Ovary (tissue), 9 donors: Measurements from ENCODE around the gene LAP3. TPM values are rescaled to one million over a fixed set of nuclear protein-coding genes. Genes with fewer than 3 reads are reported as not detected.
A peak's percentile ranks its signal among the peaks of the same experiment; 100 is the strongest.

ENCODE experiments used
- DNase-seq, 5 donors: peaks; one replicate each; pipeline ENCODE4 v3.0.0-alpha.2; 2019 to 2020
- H3K27ac ChIP-seq, 2 donors: fragments of 200-600 bp; one replicate each; pipeline versions ENCODE4 v1.5.1 to v1.8.0; 2019 to 2022
- H3K27me3 ChIP-seq: fragments of 200-600 bp; one replicate; pipeline ENCODE4 v1.8.0; 2022
- H3K36me3 ChIP-seq: fragments of 200-600 bp; sonication (generic); one replicate; pipeline ENCODE4 v1.5.1; 2019
- H3K4me1 ChIP-seq: one replicate; pipeline ENCODE4 v1.8.1; 2013; ENCODE audit warnings: mild to moderate bottlenecking, moderate library complexity; ENCODE audit not compliant: insufficient read depth
- H3K4me3 ChIP-seq: fragments of 200-600 bp; sonication (generic); one replicate; pipeline ENCODE4 v1.5.1; 2017
- H3K9me3 ChIP-seq, 2 donors: fragments of 200-600 bp in 1 of 2; sonication (generic) in 1 of 2; one replicate each; pipeline versions ENCODE4 v1.5.1 to v1.8.1; 2013 to 2019; ENCODE audit warnings: mild to moderate bottlenecking in 1 of 2, moderate library complexity in 1 of 2
- EP300 ChIP-seq: sonication (generic); formaldehyde crosslinking; IDR thresholded peaks from one replicate; pipeline ENCODE4 v1.6.1; 2017; ENCODE audit warnings: antibody characterized with exemption
- POLR2A ChIP-seq: fragments of 450-650 bp; IDR thresholded peaks from one replicate; pipeline ENCODE4 v1.6.1; 2017; ENCODE audit warnings: antibody characterized with exemption, mild to moderate bottlenecking, moderate library complexity
- WGBS, 3 donors: extraction: QIAGEN DNeasy Blood & Tissue Kit in 1 of 3; methylation state at CpG; one replicate each; pipeline versions ENCODE4 v1.1.5 to v1.1.7; 2013 to 2017; 5-methylcytosine and 5-hydroxymethylcytosine counted together
- intact Hi-C, 4 donors: fragments of 100-400 bp; cut with DNase I; formaldehyde crosslinking; loops; one replicate each; pipeline versions ENCODE4 v1.11.0 to v1.15.1; 2022 to 2023
- polyA plus RNA-seq, 2 donors: library from polyadenylated mRNA; stranded (reverse); fragments of 200-250 nt in 1 of 2; fragments of 350-450 nt in 1 of 2; fragmentation: Illumina TruSeq in 1 of 2; extraction: RNeasy Lipid Tissue Mini Kit (QIAGEN cat#74804) in 1 of 2; gene quantifications; one replicate each; pipeline ENCODE4 v1.2.3, GENCODE V29; 2013 to 2014
- total RNA-seq, 7 donors: library from RNA; depleted of rRNA in 2 of 7; stranded (reverse); fragments of >200 nt in 2 of 7; fragmentation: NEBNext Ultra II Directional in 3 of 7; extraction: Animal tissue kit (Norgen Biotek cat#: 25700) in 3 of 7; gene quantifications; one replicate each; pipeline versions ENCODE4 v1.1.0 to v1.2.4, GENCODE V29; 2016 to 2023
- TF ChIP-seq, protein P1 (sequence below), 3 donors: fragments of 450-650 bp in 2 of 3; fragments of 200-600 bp in 1 of 3; IDR thresholded peaks; one replicate each; pipeline versions ENCODE4 v1.5.1 to v1.8.0; 2016 to 2022; ENCODE audit warnings: antibody characterized with exemption in 3 of 3, mild to moderate bottlenecking in 1 of 3
- donor health status: DM: no; HTN: no; CAD: no; lungs with moderate emphysema.
- donor health status: DM: no; HTN: no; CAD: no.
- donor health status: Bipolar disorder and iron deficiency.
- donor health status: DM: yes; HTN: yes; CAD: no.
- donor health status: DM: no; HTN: no; CAD: no.
- donor health status: DM: yes; HTN: yes; CAD: no.

The LAP3 gene
- total and polyA plus RNA-seq, 9 donors, result 23.5 to 69.0 (median 33.9) TPM

DNA sequence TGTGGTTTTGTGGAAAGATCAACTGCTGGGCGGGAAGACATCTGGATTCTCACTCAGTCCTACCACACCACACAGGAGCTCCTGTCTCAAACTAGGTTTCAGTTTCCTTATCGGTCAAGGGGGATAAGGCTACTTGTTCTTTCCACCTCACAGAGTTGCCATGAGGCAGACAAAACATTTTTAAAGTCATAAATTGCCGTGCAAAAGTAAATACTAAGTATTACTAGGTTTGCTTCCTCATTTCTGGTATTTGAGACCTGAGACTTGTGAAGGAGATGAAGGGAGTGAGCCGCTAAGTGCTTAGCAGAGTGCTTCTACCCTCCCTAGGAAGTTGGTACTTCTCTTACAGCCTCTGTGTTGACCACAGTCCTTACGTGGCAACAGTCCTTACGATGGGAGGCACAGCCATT, 1.5 kb downstream of the LAP3 start:
- H3K4me3 ChIP-seq, result peak overlapping the region; percentile 64
- DNase-seq, result no peak
- H3K27ac ChIP-seq, result no peak overlapping the region
- TF ChIP-seq EP300, result no peak
- TF ChIP-seq, protein P1, sequence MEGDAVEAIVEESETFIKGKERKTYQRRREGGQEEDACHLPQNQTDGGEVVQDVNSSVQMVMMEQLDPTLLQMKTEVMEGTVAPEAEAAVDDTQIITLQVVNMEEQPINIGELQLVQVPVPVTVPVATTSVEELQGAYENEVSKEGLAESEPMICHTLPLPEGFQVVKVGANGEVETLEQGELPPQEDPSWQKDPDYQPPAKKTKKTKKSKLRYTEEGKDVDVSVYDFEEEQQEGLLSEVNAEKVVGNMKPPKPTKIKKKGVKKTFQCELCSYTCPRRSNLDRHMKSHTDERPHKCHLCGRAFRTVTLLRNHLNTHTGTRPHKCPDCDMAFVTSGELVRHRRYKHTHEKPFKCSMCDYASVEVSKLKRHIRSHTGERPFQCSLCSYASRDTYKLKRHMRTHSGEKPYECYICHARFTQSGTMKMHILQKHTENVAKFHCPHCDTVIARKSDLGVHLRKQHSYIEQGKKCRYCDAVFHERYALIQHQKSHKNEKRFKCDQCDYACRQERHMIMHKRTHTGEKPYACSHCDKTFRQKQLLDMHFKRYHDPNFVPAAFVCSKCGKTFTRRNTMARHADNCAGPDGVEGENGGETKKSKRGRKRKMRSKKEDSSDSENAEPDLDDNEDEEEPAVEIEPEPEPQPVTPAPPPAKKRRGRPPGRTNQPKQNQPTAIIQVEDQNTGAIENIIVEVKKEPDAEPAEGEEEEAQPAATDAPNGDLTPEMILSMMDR (IDR thresholded peaks at IDR 0.05), result no peak
- no peak for TF ChIP-seq POLR2A
- no peaks in the 10 kb centered on the region for H3K36me3 ChIP-seq
- intact Hi-C loops, result loop anchor here in 3 of 4 donors (5.0 to 10.0 kb wide), 3 partner anchors 34 to 226 kb away; partner anchors contain the start of gene MED28 (in 1 of the 3)
- no peaks in the 10 kb centered on the region for H3K9me3 ChIP-seq
- H3K4me1 ChIP-seq, result peaks cover 5% of the 10 kb centered on the region
- H3K27me3 ChIP-seq, result no peaks in the 10 kb centered on the region
- WGBS, 3 donors, result 50 to 68% (median 67%) methylated on average over 6 of the region's 6 CpGs

DNA sequence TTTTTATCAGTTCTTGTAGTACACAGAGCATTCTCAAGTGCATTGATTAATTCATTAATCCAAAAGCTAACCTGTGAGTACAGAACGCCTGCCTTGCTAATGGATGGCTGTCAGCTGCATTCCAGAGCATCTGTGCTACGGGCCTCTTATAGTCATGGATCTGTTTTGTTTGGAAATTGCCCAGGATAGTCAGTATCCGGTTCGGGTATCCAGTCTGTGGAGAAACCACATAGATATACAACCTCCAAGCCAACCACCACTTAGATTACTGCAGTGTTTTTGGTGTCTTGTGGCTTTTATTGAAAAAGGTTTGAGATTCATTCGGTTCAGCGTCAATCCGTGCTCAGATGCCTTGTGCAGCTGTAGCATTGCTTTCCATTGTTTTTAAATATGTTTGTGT, 4.0 kb downstream of the LAP3 start:
- no peaks in the 10 kb centered on the region for H3K36me3 ChIP-seq
- intact Hi-C loops, result no loop called here
- WGBS, 3 donors, result 60 to 70% (median 63%) methylated on average over 7 of the region's 7 CpGs
- H3K4me1 ChIP-seq, result peaks cover 5% of the 10 kb centered on the region
- DNase-seq, result no peak
- H3K9me3 ChIP-seq, result no peaks in the 10 kb centered on the region
- TF ChIP-seq EP300 (no peak), POLR2A (no peak)
- TF ChIP-seq, protein P1 (IDR thresholded peaks at IDR 0.05), result no peak
- H3K27ac ChIP-seq, result no peak overlapping the region
- no peak overlapping the region for H3K4me3 ChIP-seq
- H3K27me3 ChIP-seq, result no peaks in the 10 kb centered on the region

DNA sequence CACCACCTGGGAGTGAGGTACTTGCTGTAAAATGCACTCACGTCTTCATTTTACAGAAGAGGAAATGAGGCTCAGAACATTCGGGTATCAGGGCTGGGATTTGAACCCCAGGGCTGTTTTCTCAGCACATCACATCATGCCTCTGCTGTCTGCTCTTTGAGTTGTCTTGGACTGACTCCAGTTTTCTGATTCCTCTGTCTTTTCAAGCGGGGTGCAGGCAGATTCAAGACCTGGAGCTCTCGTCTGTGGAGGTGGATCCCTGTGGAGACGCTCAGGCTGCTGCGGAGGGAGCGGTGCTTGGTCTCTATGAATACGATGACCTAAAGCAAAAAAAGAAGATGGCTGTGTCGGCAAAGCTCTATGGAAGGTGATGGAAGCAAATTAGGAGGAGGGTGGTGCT, 6.3 kb downstream of the LAP3 start:
- no peak for DNase-seq
- no peak overlapping the region for H3K27ac ChIP-seq
- H3K4me1 ChIP-seq, result peaks cover 3% of the 10 kb centered on the region
- 89 to 94% (median 91%) methylated on average over 9 of the region's 9 CpGs for WGBS, 3 donors
- no peaks in the 10 kb centered on the region for H3K27me3 ChIP-seq
- no peaks in the 10 kb centered on the region for H3K36me3 ChIP-seq
- H3K9me3 ChIP-seq, result no peaks in the 10 kb centered on the region
- H3K4me3 ChIP-seq, result no peak overlapping the region
- intact Hi-C loops, result no loop called here
- no peak for TF ChIP-seq EP300
- TF ChIP-seq, protein P1 (IDR thresholded peaks at IDR 0.05), result no peak
- TF ChIP-seq POLR2A, result no peak

DNA sequence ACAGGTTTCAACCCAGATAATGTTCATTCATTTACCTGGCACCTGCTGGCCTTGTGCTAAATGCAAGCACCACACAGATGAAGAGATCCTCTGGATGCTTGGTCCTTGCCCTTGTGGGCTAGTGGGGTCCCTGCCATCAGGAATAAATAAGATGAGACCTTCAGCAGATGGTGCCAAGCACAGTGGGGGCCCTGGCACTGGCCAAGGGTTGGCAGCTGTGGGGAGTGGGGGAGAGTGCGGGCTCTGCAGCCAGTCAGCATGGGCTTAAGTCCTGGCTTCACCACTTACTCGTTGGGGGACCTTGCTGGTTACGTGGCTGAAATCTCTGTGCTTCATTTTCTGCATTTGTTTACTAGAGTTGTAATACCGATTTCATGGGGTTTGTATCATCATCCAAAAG, 6.9 kb downstream of the LAP3 start:
- no peak for DNase-seq
- intact Hi-C loops, result no loop called here
- TF ChIP-seq POLR2A (no peak), EP300 (no peak)
- TF ChIP-seq, protein P1 (IDR thresholded peaks at IDR 0.05), result no peak
- WGBS, 3 donors, result 87 to 95% (median 88%) methylated on average over 4 of the region's 4 CpGs
- H3K27ac ChIP-seq, result no peak overlapping the region
- H3K27me3 ChIP-seq, result no peaks in the 10 kb centered on the region
- no peaks in the 10 kb centered on the region for H3K9me3 ChIP-seq
- H3K4me3 ChIP-seq, result no peak overlapping the region
- no peaks in the 10 kb centered on the region for H3K36me3 ChIP-seq
- no peaks in the 10 kb centered on the region for H3K4me1 ChIP-seq
